Activated effector memory CD4-positive, alpha-beta T cell treated with Interleukin-2 at 50 U/mL for 16 hours (primary cell): ENCODE data around the gene MCCC1.
"Not testable (repeated sequence)": the region's sequence is repeated elsewhere in the genome, so short reads cannot be mapped to it uniquely, and the experiment has no call there.

Experiments used
- DNase-seq: peaks from one replicate; pipeline ENCODE4 v3.0.0-alpha.2; 2020

The MCCC1 gene

DNA sequence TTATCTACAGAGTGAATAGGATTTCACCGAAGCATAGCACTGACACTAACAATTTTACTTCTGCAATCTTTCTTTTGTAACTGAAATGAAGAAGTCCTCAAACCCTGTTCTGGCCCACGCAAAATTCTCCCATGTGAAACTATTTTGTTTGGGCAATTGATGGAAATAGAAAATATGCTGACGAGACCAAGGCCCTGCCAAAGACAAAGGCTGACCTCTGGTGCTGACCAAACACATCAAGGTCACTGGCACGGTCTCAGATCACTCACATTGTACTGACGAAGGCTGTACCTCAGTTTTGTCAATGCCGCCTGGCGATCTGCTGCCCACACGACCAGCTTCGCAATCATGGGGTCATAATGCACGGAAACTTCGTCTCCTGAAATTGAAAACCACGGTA, 60.5 kb downstream of the MCCC1 start:
- no peak for DNase-seq

DNA sequence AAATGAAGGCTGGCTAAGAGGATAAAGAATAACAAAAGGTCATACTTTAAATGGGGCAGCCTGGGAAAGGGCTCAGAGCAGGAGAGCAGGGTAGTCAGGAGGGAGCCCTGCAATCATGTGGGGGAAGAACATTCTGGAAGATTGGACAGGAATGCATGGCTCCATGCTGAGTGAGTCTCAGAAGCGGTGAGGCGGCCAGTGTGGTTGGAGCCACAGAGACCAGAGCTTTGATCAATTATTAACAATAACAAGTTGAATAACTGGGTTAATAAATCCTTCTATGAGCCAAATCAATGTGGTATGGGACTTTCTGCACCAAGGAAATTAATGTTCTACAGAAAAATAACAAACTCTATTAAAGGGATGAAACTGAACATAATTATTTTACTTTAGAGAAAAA, 61.1 kb downstream of the MCCC1 start:
- no peak for DNase-seq

DNA sequence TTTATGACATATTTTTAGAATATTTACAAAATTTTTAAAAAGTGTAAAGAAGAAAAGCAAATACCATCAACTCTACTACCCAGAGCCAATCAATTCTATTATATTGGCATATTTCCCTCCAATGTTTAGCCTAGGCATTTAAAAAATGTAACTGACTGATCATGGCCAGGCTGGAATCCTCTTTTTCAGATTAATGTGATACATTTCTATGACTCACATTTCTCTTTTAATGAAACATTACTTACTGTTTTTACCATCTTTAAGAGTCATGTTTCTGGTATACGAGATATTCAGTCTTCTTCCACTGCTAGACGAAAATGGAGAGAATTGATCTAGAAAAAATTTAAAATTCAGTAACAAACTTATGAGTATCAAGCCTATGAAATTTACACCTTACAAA, 65.5 kb downstream of the MCCC1 start:
- DNase-seq: no peak

DNA sequence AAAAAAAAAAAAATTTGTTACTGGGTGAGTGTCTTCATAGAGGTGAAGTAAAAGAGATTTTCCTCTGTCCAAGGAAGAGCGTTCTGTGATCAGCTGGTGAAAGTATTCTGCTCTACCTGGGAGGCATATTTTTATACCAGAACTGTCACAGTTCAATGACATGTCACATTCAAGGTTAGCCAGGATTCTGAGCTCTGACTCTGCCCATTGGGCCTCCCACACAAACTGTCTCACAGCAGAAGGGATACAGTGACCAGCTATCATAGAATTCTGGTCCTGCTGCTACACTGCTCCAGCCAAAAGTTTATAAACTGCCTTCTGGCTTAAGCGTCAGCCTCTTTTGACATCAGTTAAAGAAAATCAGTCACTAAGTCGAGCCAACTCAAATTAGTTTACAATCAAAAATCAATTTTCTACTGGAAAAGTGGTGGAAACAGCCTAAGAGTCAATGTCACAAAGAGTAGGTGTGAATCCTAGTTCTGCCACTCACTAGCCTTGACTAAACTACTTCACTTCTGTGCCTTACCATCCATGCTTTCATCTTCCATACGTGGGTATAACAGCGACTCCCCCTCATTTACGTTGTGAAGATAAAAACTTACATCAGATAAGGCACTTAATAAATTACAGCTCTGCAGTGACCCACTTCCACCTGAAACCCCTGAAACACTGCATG, 66.3 kb downstream of the MCCC1 start:
- DNase-seq: no peak

DNA sequence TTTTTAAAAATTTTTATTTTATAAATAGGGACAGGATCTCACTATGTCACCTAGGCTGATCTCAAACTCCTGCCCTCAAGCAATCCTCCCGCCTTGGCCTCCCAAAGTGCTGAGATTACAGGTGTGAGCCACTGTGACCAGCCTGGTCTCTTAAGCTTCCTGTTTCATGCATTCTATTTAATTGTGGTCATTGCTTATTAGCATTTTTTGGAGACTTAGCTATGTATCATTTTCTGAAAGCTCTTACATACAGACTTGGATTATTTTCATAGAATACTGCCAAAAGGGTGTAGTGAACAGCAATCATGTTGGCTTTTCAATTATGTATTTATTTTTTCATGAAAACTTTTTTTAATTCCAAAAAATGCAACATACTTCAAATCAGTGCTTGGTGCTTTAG, 67.5 kb downstream of the MCCC1 start:
- no peak for DNase-seq

DNA sequence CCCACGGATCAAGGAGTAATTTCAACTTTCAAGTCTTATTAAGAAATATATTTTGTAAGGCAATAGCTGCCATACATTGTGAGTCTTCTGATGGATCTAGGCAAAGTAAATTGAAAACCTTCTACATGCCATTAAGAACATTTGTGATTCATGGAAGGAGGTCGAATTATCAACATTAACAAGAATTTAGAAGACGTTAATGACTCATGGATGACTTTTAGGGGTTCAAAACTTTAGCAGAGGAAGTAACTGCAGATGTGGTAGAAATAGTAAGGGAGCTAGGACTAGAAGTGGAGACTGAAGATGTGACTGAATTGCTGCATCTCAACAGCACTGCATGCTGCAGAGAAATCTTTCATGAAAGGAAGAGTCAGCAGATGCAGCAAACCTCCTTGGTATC, 70.9 kb downstream of the MCCC1 start:
- DNase-seq: no peak

DNA sequence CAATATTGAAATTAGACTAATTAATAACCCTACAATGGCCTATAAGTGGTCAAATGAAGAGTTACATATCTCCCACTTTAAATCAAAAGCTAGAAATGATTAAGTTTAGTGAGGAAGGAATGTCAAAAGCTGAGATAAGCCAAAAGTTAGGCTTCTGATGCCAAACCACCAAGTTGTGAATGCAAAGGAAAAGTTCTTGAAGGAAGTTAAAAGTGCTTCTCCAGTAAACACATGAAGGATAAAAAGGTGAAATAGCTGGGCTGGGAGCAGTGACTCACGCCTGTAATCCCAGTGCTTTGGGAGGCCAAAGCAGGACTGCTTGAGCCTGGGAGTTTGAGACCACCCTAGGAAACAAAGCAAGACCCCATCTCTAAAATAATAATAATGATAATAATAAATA, 72.0 kb downstream of the MCCC1 start:
- no peak for DNase-seq

DNA sequence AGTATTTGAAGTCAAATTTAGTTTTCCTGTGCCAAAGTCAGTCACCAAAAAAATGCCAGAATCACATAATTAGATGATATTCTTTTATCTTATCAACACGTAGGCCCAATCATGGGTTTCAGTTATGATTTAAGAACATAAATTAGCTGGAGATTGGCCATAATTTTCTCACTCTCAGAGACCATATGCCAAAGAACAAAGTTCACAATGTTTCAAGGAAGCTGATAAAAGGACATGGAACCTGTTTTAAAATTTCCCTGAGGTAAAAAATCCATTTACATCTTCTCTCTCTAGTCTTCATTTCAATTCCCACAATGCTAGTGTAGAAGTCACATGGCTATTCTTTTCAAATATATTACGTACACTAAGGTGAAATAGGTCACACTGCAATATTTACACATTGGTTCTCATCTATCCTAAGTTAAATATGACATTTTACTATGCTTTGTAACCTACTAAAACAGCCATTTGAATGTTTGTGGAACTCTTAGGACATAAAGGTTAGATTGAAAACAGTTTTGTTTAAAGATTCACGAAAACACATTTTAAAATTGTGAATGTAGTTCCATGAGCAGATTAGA, 76.3 kb downstream of the MCCC1 start:
- DNase-seq: no peak

DNA sequence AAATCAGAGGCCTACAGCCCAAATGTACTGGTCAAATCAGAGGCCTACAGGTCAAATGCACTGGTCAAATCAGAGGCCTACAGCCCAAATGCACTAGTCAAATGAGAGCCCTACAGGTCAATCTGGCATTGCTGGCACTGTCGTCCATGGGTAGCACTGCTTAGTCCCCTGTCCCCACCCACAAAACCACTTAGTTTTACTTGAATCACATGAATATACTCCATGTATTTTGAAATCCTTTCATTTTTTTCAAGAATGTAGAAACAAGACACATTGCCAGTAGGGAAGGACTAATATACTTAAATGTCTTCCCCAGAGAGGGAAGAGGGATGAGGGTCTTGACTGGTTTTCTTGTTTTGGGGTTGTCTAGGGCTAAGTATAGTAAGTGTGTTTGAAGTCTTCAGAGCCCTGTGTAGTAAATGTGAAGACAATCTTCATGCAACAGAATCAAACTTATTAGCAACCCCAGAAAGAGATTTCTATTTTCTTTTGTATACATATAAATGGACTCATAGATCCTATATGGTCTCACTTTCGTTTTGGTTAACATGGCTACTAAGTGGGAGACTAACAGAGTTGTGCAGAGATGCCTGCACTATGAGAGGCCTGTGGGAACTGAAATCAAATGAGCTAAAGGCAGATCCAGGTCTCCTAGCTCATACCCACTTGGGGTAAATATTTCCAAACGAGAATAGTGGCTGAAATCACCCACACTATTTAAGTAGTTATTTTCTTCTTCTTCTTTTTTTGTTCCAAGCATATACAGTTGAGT, 80.7 kb downstream of the MCCC1 start:
- no peak for DNase-seq

DNA sequence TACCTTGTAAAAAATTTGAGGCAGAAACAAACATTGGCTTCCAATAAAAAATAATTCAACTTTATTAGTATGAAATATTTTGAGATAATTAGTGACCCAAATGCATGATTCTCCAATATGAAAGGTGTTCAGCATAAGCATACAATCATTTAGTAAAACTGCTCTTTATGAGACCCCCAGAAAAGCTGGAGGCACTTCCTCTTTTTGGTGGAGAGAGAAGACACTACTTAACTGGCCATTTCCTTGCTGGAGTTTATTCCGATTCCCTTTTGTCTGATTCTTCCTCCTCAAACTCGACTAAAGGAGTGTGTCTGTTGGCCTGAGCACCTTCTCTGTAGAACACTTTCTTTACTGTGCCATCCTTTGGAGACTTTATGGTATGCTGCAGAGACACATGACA, 84.1 kb downstream of the MCCC1 start:
- no peak for DNase-seq

DNA sequence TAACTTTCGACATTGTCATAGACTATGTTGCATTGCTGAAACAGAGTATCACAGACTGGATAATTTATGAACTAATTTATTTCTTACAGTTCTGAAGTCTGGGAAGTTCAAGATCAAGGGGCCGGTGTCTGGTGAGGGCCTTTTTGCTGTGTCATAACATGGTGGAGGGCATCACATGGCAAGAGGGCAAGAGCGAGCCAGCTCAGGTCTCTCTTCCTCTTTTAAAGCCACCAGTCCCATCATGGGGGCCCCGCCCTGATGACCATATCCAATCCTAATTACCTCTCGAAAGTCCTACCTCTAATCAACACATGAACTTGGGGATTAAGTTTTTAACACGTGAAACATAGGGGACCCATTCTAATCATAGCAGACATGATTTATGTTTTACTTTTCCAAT, 85.4 kb downstream of the MCCC1 start:
- DNase-seq: no peak

DNA sequence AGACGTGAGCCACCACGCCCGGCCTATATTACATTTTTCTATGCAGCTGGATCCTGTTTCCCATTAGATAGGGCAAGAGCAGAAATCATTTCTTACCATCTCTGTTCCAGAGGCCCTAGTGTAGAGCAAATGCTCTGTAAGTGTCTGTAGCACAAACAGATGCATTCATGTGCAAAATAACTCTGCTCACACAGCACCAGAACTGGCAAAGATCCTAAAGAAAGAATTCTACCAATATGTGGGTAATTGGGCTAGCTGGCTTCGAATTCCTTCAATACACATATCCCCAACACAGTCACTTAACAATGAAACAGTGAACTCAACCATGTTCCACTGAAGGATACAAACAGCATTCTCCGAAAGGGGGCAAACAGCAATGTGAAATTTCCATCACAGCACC, 86.2 kb downstream of the MCCC1 start:
- DNase-seq: no peak

DNA sequence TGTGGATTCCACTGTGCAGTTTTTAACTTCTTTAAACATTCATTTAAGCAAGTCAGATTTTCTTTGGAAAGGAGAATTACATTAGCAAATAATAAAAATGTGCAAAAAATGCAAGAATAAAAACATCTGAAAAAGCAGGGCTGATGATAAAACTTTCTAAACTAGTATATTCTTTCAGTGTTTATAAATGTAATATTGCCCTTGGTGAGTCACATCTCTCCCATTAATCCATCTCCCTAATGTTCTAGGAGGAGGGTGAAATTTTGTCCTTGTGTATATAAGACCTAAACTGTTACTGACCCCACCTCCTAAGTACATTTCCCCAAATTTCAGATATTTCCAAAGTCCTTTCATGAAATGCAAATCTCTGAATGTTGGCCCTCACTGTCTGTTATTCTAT, 90.5 kb downstream of the MCCC1 start:
- DNase-seq: no peak

DNA sequence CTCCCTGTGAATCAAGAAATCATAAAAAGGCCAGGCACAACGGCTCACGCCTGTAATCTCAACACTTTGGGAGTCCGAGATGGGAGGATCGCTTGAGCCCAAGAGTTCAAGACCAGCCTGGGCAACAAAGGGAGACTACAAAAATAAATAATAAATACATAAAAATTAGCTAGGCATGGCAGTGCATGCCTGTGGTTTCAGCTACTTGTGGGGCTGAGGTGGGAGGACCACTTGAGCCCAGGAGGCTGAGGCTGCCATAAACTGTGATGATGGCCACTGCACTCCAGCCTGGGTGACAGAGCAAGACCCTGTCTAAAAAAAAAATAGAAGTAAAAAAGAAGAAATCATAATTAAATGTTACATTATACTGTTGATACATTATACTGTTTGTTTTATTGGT, 91.0 kb downstream of the MCCC1 start:
- no peak for DNase-seq

DNA sequence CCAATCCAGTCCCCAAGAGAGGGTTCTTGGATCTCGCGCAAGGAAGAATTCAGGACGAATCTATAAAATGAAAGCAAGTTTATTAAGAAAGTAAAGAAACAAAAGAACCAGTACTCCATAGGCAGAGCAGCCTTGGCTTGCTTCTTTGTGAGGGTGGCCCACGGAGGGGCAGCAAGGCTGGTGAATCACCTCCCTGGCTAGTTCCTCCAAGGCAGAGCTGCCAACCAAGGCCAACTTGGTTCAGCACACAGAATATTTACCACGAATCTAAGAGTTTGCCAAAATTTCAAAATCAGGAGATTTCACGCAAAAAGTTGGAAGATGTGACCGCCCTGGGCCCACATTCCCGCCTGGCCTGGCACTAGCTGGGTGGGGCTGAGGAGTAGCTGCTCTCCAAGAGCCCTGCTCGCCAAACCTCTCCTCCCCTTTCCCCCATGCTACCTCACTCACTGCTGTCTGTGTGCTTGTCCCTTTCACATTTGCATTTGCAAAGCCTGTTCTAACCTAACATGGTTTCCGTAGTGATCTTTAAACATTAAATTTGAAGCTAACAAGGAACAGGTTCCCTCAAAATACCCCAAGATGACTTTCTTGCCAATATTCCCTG, 92.8 kb downstream of the MCCC1 start:
- no peak for DNase-seq

DNA sequence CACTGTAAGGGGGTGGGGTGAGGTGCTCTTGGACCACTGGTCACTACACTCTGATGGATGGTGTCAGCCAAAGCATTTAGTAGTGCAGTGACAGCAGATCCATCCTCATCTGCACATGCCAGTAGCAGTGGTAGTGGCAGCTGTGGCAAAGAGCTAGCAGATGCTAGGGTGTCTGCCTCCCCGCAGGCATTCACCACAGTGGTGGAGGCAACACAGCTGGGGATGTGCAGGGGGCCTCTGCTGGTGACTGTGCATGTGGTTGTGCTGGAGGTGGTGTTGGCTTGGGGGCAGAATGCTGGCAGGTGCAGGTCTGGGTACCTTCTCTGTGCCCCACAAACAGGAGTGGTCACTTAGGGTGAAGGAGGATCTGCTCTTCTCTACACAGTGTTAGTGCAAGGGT, 99.5 kb downstream of the MCCC1 start:
- DNase-seq: no peak

DNA sequence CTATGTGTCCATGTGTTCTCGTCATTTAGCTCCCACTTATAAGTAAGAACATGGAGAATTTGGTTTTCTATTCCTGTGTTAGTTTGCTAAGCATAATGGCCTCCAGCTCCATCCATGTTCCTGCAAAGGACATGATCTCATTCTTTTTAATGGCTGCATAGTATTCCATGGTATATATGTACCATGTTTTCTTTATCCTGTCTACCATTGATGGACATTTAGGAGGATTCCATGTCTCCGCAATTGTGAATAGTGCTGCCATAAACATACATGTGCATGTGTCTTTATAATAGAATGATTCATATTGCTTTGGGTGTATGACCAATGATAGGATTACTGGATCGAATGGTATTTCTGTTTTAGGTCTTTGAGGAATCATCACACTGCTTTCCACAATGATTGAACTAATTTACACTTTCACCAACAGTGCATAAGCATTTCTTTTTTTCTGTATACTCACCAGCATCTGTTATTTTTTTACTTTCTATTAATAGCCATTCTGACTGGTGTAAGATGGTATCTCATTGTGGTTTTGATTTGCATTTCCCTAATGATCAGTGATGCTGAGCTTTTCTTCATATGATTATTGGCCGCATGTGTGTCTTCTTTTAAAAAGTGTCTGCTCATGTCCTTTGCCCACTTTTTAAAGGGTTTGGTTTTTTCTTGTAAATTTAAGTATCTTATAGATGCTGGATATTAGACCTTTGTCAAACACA, 105.7 kb downstream of the MCCC1 start:
- not testable (repeated sequence) for DNase-seq

DNA sequence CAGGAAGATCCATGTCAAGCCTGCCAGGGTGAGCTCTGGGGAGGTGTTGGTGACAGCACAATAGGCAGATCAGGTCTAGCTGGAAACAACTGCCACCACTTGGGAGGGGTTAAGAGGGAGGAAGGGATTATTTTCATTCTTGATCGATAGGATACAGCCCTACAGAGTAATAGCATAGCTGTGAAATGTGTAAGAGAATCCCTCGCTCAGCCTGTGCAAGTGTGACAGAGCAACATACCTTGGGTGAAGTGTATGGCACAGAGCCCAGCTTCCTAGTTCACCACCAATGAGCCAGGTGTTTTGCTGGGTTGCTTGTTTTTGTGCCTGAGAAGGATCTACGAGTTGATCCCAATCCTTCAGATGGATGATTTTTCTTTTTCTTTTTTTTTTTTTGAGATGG, 109.7 kb downstream of the MCCC1 start:
- DNase-seq: no peak

DNA sequence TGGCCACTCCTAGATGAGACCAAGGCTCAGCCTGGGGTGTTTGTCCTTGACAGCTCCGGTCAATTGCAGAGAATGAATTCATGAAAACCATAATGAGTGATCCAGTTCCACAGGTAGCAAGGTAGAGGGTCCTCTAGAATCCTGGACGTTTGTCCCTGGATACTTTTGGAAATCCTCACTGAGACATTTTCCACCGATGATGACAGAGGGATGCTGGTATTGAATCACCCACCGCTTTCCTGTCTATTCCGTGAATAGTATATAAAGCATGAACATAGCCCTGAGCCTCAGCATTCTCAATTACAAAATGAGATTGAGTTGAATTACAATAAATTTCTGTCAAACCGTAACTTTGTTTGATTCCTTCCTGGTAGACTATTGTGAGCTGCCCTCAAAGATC, 113.3 kb downstream of the MCCC1 start:
- no peak for DNase-seq

DNA sequence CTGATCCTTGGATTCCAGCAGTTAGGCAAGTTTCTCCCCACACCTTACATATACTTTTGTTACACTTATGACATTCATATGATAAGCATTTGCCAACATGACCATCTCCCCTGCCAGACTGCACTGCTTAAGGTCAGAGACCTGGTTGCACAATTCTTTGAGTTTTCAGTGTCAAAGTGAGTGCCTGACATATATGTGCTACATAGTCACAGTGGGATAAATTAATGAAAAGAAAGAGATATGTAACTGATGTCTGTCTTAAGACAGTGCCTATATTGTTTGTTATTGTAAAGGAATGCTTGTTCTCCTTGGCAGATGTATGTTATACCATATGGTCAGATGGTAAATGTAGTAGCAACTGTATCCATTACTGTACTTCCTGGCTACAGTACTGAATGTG, 115.4 kb downstream of the MCCC1 start:
- DNase-seq: no peak

DNA sequence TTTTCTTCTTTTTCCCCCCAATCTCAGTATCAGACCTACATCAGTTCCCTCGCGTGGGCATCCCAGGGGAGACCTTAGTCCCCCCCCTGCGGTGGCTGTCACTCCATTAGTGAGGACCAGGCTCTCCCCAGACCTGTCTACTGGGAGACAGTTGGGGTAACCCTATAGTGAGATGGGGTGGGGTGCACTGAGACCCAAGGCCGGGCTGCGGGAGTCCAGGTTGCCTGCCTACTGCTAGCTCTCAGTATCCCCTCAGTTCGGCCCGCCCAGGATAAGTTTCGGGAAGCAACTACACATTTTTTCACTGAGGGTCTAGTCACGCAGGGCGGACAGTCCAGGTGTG, 118.3 kb downstream of the MCCC1 start:
- DNase-seq: no peak

DNA sequence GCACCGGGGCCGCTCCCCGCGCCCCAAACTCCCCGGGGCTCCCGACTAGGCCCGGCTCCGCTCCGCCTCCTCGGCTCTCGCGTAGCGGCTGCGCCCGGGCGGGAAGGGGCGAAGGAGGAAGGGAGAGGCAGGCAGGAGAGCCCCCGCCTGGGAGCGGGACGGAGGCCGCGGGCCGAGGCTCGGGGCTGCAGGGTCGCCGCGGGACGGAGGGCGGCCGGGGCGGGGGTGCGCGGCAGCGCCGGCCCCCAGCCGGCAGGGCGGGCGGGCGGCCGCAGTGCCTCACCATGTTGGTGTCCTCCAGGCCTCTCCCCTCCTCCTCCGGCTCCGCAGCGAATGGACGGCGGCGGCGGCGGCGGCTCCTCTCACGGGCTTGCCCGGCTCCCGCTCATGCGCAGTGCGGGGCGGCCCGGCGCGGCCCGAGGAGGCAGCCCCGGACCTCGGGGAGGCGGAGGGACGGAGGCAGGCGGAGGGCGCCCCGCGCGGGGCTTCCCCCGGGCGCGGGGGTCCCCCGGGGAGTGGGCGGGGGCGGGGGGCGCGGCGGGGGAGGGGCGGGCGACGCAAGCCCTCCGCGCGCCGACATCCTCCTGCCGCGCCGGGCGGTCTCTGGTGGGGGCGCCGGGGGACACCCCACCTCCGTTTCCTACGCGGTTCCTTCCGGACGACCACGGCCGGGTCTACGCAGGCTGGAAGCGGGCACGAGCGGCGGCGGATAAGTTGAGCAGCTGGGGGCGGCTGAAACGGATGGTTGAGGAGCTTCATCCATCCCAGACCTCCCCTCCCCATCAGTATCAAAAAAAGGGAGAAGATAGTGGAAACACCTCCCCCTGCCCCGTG, 118.9 kb downstream of the MCCC1 start, which contains the start of gene DCUN1D1:
Gene DCUN1D1 (minus strand): TSS at position 335 of the 834 bp plus-strand sequence. CDS start 49 bp downstream, at position 286.
- peak; percentile 83 for DNase-seq
